Measurements from ENCODE around the gene TRIM2.

The TRIM2 gene

DNA sequence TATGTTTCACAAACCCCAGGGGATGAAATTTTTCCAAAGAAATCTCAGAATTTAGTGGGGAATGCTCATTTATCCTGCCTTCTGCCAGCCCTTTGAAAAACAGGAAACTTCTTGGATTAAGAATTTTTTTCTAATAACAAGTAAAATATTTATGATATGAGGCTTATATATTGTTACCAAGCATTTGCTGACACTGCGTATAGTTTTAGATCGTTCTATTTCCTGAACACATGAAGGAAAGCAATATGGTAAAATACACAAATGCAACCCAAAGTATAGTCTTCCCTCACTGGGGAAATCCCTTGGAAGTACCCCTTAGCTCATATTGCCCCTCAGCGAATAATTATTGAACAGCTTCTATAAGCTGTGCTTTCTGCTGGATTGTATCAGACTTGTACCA, 85.9 kb downstream of the TRIM2 start:
- Mint-ChIP-seq H3K4me1 (ENCODE audit: low read depth) (no peaks in the 10 kb centered on the region), H3K4me3 (no peak overlapping the region), H3K27me3 (no peaks in the 10 kb centered on the region), H3K36me3 (ENCODE audit: low read depth) (no peaks in the 10 kb centered on the region), H3K27ac (no peak overlapping the region), H3K9me3 (no peaks in the 10 kb centered on the region)

DNA sequence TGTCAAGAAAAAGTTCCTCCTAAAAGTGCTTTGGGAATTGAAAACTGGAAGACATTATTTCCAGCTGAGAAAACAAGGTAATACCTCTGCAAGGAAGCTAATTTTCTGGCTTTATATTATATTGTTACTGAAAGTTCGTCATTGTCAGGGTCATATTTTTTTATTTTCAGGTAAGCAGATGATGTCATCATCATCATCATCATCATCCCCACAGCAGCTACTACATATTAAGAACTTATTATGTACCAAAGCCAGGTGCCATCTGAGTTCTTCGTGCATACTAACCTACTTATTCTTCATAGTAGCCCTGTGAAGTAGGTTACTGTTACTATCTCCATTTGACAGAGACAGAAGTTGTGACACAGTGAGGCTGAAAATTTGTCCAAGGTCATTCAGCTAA, 87.3 kb downstream of the TRIM2 start:
- Mint-ChIP-seq H3K9me3 (no peaks in the 10 kb centered on the region), H3K4me3 (no peak overlapping the region), H3K36me3 (ENCODE audit: low read depth) (no peaks in the 10 kb centered on the region), H3K4me1 (ENCODE audit: low read depth) (no peaks in the 10 kb centered on the region), H3K27ac (no peak overlapping the region), H3K27me3 (no peaks in the 10 kb centered on the region)

DNA sequence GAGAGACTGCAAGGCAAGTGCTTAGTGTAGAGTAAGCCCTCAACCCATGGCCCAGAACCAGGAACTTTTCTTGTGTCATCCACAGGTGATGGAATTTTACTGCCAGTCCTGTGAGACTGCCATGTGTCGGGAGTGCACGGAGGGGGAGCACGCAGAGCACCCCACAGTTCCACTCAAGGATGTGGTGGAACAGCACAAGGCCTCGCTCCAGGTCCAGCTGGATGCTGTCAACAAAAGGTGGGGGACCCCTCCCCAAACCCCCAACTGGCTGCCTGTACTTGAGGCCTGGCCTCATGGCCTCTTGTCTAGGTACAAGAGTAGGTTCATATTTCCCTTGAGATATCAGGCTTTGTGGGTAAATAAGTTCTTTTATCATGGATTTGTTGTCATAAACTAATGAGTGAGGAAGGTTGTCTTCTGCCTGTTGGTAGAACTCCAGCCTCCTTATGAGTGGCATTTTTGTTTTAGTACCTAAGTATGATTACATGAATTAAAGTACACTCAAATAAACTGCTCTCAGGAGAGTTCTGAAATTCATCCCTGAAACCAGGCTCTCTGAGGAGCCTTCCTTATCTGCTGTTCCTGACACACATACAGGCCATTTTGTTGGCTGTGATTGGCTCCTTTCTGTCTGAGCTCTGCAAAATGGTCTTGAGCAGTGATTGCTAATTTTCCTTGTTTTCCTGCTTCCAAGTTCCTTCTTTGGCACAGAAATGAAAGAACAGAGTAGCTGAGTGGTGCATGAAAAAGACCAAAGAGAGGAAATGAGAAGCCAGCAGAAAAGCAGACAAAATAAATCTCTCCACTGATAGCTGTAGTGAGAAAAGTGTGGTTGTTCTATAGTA, 88.9 kb downstream of the TRIM2 start:
- Mint-ChIP-seq H3K36me3 (ENCODE audit: low read depth) (no peaks in the 10 kb centered on the region), H3K9me3 (no peaks in the 10 kb centered on the region), H3K27ac (no peak overlapping the region), H3K4me3 (no peak overlapping the region), H3K27me3 (no peaks in the 10 kb centered on the region), H3K4me1 (ENCODE audit: low read depth) (no peaks in the 10 kb centered on the region)

DNA sequence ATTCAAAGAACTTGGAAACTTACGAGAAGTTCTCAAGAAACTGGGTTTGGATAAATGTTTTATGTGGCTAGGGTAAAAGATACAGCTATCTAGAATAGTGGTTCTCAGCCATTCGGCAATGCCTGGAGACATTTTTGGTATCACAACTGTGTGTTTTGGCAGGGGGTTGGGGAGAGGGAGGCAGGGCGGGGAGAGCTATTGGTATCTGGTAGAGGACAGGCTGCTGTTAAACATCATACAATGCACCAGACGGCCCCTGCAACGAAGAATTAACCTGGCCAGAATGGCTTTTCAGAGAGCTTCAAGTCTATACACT, 89.5 kb downstream of the TRIM2 start:
- H3K36me3 Mint-ChIP-seq (ENCODE audit: low read depth): no peaks in the 10 kb centered on the region
- no peaks in the 10 kb centered on the region for H3K27me3 Mint-ChIP-seq
- H3K4me1 Mint-ChIP-seq (ENCODE audit: low read depth): no peaks in the 10 kb centered on the region
- H3K27ac Mint-ChIP-seq: no peak overlapping the region
- H3K9me3 Mint-ChIP-seq: no peaks in the 10 kb centered on the region
- H3K4me3 Mint-ChIP-seq: no peak overlapping the region

DNA sequence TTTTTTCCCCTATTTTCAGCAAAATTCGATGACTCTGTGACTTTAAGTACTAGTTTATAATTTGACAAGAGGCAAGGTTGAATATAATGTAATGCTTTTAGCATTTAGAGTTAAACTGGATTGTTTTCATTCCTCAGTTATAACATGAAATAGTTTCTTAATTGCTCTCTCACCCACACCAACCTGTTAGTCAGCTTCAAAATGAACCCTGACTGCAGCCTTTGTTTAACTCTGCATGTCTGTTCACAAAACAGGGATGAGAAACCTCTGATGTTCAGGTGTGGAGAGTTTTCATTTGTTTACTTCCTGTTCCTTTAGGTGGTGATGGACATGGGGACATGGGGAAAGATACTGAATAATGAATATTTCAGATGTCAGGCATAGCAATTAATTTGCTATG, 90.4 kb downstream of the TRIM2 start:
- Mint-ChIP-seq H3K4me1 (ENCODE audit: low read depth) (no peaks in the 10 kb centered on the region), H3K9me3 (peaks cover 7% of the 10 kb centered on the region), H3K27ac (no peak overlapping the region), H3K27me3 (no peaks in the 10 kb centered on the region), H3K36me3 (ENCODE audit: low read depth) (peaks cover 4% of the 10 kb centered on the region), H3K4me3 (no peak overlapping the region)

DNA sequence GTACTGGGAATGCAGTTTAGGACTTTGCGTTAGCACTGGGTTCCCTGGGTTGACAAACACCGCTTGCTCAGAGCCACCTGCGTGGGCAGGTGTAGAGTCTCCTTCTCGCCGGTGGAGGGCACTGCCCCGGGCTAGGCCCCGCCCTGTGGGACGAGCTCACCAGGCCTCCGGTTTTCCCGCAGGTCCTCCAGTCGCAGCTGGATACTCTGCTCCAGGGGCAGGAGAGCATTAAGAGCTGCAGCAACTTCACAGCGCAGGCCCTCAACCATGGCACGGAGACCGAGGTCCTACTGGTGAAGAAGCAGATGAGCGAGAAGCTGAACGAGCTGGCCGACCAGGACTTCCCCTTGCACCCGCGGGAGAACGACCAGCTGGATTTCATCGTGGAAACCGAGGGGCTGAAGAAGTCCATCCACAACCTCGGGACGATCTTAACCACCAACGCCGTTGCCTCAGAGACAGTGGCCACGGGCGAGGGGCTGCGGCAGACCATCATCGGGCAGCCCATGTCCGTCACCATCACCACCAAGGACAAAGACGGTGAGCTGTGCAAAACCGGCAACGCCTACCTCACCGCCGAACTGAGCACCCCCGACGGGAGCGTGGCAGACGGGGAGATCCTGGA, 91.0 kb downstream of the TRIM2 start:
- Mint-ChIP-seq H3K36me3 (ENCODE audit: low read depth) (peaks cover 8% of the 10 kb centered on the region), H3K4me1 (ENCODE audit: low read depth) (no peaks in the 10 kb centered on the region), H3K4me3 (no peak overlapping the region), H3K9me3 (peaks cover 11% of the 10 kb centered on the region), H3K27ac (no peak overlapping the region), H3K27me3 (no peaks in the 10 kb centered on the region)

DNA sequence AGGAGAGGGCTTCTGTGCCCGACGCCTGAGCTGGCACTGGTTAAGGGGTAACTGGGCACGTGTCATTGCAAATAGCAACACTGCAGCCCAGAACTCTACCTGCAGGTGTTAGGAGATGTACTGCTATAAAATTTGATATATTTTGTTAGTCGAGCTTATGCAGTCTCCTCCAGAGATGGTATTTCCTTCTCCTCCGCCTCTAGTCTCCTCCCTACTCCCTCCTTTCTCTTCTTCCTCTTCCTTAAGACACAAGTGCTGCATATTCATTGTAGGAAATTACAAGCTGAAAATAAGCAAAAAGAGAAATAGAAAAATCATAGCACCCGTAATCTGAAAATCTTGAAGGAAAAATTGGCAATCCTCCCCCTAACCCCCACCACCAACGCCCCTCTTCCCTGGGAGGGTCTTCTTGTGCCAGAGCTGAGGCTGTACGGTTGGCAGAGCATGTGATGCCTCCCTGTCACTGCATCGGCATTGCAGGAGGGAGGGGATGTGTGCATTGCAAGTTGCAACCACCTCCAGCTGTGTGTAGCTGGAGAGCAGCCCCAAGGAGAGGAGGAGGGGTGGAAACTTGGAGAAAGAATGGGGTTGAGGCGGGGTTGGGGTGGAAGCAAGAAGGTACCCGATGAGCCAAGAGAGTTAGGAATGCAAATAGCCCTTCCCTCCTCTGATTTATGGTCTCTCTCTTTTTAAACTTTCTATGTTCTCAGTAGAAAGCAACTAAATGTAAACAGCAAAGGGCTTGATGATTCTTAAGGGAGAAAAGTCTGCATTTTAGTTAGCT, 92.0 kb downstream of the TRIM2 start:
- no peak overlapping the region for H3K27ac Mint-ChIP-seq
- H3K9me3 Mint-ChIP-seq: peaks cover 12% of the 10 kb centered on the region
- H3K36me3 Mint-ChIP-seq (ENCODE audit: low read depth): peaks cover 10% of the 10 kb centered on the region
- H3K27me3 Mint-ChIP-seq: no peaks in the 10 kb centered on the region
- H3K4me1 Mint-ChIP-seq (ENCODE audit: low read depth): no peaks in the 10 kb centered on the region
- H3K4me3 Mint-ChIP-seq: no peak overlapping the region

DNA sequence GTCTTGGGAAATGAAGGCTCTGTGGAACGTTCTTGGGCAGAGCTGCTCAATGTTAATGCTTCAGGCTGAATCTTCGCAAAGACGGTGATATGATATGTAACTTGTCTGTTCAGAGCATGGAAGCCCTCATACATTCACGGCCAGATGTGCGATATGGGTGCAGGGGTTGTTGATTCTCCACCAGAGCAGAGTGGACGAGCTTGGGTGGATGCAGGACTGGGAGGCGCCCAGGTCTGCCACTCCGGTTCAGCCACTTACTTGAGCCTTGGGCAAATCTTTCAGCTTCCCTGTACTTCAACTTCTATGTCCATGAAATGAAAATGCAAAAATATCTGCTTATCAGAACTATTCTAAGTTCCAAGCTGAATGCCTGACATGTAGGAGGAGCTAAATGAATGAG, 92.9 kb downstream of the TRIM2 start:
- H3K27me3 Mint-ChIP-seq: no peaks in the 10 kb centered on the region
- H3K9me3 Mint-ChIP-seq: peaks cover 12% of the 10 kb centered on the region
- H3K36me3 Mint-ChIP-seq (ENCODE audit: low read depth): peaks cover 10% of the 10 kb centered on the region
- no peak overlapping the region for H3K27ac Mint-ChIP-seq
- no peaks in the 10 kb centered on the region for H3K4me1 Mint-ChIP-seq (ENCODE audit: low read depth)
- no peak overlapping the region for H3K4me3 Mint-ChIP-seq

DNA sequence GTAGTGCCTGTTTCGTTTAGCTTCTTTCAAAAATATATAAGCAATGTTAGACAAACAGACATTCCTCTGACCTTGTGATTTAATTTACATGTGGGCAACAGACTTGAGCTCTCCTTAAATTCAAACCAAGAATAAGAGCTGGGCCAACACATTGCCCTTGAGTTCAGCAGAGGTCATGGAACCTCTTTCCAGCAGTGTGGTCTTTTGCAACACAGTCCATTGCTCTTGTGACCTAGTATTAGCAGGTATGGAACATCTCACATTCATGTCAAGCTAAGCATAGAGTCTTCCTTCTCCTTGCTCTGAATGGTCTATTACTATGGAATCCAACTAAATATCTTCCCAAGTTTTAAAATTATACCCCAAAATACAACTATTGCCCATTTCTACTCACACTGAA, 106.5 kb downstream of the TRIM2 start:
- Mint-ChIP-seq H3K27me3 (no peaks in the 10 kb centered on the region), H3K9me3 (no peaks in the 10 kb centered on the region), H3K36me3 (ENCODE audit: low read depth) (no peaks in the 10 kb centered on the region), H3K4me3 (no peak overlapping the region), H3K27ac (no peak overlapping the region), H3K4me1 (ENCODE audit: low read depth) (no peaks in the 10 kb centered on the region)

DNA sequence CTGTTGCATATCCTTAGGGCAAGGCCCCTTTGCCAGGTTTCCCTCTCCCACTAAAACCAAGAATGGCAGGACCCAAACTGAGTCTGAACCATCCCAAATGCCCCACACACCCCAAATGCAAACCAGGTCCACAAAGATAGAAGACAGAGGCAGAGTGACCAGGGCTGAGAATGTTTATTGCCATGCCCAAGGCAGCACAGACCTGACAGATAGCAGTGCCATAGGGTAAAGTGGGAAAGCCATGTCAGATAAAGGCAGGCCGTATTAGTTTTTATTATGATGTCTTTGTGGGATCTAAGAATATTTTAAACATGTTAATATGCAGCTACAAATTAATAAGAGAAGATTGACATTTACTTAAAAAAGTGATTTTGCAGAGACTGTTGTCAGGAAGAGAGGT, 110.7 kb downstream of the TRIM2 start:
- H3K4me3 Mint-ChIP-seq: no peak overlapping the region
- no peaks in the 10 kb centered on the region for H3K4me1 Mint-ChIP-seq (ENCODE audit: low read depth)
- no peaks in the 10 kb centered on the region for H3K36me3 Mint-ChIP-seq (ENCODE audit: low read depth)
- no peaks in the 10 kb centered on the region for H3K27me3 Mint-ChIP-seq
- no peak overlapping the region for H3K27ac Mint-ChIP-seq
- H3K9me3 Mint-ChIP-seq: no peaks in the 10 kb centered on the region

DNA sequence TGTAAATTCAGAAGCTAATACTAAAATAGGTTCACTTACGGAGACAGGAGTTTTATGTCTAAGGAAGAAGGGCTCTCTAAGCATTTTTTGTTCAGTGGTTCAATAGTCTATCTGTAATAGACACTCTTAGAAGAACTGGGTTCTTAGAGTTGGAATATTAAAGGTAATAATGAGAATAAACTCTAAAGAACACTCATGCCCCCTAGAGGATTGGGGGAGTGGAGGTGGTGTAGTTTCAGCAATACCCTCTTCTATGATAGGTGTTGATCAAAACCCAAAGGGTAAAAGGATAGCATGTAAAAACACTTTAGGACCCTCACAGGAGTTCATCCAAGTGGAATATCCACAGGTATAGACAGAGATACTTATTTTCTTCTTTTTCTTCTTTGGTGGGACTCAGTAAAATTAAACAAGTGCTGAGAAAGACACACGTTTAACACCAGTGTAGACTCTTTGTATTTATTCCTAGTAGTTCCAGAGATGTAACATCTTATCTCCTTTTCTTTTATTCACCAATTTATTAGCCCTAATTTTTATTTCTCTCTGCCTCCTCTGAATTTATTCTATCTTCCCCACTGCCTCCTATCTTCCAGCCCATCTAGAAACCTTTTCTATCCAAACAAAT, 114.6 kb downstream of the TRIM2 start:
- Mint-ChIP-seq H3K27ac (no peak overlapping the region), H3K4me3 (no peak overlapping the region), H3K27me3 (peaks cover 2% of the 10 kb centered on the region), H3K4me1 (ENCODE audit: low read depth) (no peaks in the 10 kb centered on the region), H3K36me3 (ENCODE audit: low read depth) (no peaks in the 10 kb centered on the region), H3K9me3 (no peaks in the 10 kb centered on the region)

DNA sequence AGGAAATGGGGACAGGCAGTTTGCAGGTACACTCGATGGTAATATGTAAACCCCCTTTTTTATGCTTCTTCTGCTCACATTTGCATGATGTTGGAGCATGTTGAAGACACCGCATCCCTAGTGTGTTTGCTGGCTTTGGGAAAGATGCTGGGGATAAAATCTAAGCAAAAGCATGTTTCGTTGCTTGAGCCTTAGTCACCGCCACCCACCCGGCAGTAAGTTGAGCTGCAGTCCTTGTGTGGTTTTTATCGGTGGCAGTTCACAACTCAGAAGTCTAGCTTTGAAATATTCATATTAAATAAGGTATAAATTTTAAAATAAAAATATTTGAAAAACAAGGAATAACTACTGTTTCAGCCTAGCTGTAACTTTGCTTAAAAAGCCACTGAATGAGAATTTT, 118.5 kb downstream of the TRIM2 start:
- H3K4me3 Mint-ChIP-seq: no peak overlapping the region
- H3K4me1 Mint-ChIP-seq (ENCODE audit: low read depth): no peaks in the 10 kb centered on the region
- peaks cover 2% of the 10 kb centered on the region for H3K27me3 Mint-ChIP-seq
- H3K9me3 Mint-ChIP-seq: no peaks in the 10 kb centered on the region
- no peak overlapping the region for H3K27ac Mint-ChIP-seq
- H3K36me3 Mint-ChIP-seq (ENCODE audit: low read depth): no peaks in the 10 kb centered on the region

DNA sequence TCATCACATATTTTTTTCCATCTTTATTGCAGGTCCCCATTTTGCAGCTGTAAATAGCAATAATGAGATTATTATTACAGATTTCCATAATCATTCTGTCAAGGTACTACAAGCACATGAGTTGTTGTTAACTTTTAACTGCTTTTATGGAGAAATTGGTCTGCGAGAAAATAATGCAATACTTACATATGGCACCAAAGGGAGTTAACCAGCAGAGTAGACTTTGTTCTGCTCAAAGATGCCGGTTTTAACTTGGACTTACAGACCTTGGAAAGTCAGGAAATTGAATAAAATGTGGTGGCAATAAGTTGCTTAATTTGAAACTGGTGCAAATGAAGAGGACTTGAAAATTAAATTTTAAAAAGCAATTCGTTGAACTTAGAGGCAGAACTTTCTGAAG, 119.8 kb downstream of the TRIM2 start:
- Mint-ChIP-seq H3K4me3 (no peak overlapping the region), H3K4me1 (ENCODE audit: low read depth) (no peaks in the 10 kb centered on the region), H3K27me3 (peaks cover 2% of the 10 kb centered on the region), H3K27ac (no peak overlapping the region), H3K36me3 (ENCODE audit: low read depth) (no peaks in the 10 kb centered on the region), H3K9me3 (no peaks in the 10 kb centered on the region)

DNA sequence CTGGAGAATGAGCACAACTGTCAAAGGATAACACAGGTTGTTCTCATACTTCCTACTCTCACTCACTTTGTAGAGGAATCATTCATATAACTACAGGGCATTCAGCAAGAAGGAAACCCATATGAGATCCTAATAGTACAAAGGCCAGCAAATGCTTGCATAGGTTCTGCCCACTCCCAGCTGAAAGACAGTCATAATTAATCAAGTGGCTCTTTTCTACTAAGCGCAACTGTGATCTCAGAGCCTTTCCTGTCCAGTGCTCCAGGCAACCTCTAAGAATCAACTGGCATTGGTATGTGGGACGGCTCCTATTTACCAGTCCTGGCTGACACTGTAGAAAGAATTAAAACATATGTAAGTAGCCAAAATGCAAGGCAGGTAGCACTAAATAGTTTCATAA, 121.3 kb downstream of the TRIM2 start:
- H3K4me1 Mint-ChIP-seq (ENCODE audit: low read depth): no peaks in the 10 kb centered on the region
- no peaks in the 10 kb centered on the region for H3K9me3 Mint-ChIP-seq
- no peaks in the 10 kb centered on the region for H3K36me3 Mint-ChIP-seq (ENCODE audit: low read depth)
- no peak overlapping the region for H3K27ac Mint-ChIP-seq
- no peak overlapping the region for H3K4me3 Mint-ChIP-seq
- H3K27me3 Mint-ChIP-seq: peaks cover 2% of the 10 kb centered on the region

DNA sequence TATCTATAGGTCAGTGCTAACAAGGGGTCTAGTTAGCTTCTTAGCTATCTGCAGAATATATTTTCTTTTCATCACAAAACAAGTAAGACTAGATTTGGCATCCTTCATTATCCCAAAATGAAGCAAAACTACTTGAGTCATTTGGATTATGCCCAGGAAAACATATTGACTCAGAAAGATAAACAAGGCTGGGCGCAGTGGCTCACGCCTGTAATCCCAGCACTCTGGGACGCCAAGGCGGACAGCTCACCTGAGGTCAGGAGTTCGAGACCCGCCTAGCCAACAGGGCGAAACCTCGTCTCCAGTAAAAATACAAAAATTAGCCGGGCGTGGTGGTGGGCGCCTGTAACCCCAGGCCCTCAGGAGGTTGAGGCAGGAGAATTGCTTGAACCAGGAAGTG, 122.3 kb downstream of the TRIM2 start:
- H3K27ac Mint-ChIP-seq: no peak overlapping the region
- no peaks in the 10 kb centered on the region for H3K9me3 Mint-ChIP-seq
- H3K27me3 Mint-ChIP-seq: peaks cover 2% of the 10 kb centered on the region
- no peaks in the 10 kb centered on the region for H3K4me1 Mint-ChIP-seq (ENCODE audit: low read depth)
- no peak overlapping the region for H3K4me3 Mint-ChIP-seq
- no peaks in the 10 kb centered on the region for H3K36me3 Mint-ChIP-seq (ENCODE audit: low read depth)
